IMR-90 (cell line): ENCODE data around the gene CD19. TPM values are rescaled to one million over a fixed set of nuclear protein-coding genes. Genes with fewer than 3 reads are reported as not detected.

Source experiments
- ATAC-seq: fragments of 200-7000 bp; cut with Tn5 transposase; 2 replicates; pipeline ENCODE4 v1.9.1; 2020; ENCODE audit warnings: low read depth, mild to moderate bottlenecking, moderate library complexity
- BruUV-seq: library from RNA; stranded (reverse); fragments of 400-500 nt; replicated peaks from 2 replicates; lab custom pipeline; 2021; lab: Mats Ljungman, UMichigan
- CTCF ChIA-PET: fragments of 300-600 bp; formaldehyde crosslinking; extraction: SDS; loops from one replicate; lab custom pipeline; 2021; ENCODE audit warnings: antibody characterized with exemption; lab: Yijun Ruan, JAX
- POLR2A ChIA-PET: fragments of 300-600 bp; sonication (Branson Sonifier 250); formaldehyde crosslinking; loops from one replicate; lab custom pipeline; 2022; ENCODE audit warnings: antibody characterized with exemption; ENCODE audit not compliant: unreplicated experiment; lab: Charles Lee
- DNase-seq: peaks from one replicate; pipeline ENCODE4 v3.0.0; 2013
- H2AFZ ChIP-seq: replicated peaks from 2 replicates; pipeline ENCODE3; 2013; ENCODE audit warnings: low read length, mild to moderate bottlenecking; ENCODE audit not compliant: poor library complexity
- H2AK5ac ChIP-seq: 2 replicates; pipeline ENCODE4 v1.6.1; 2013; ENCODE audit warnings: low read depth, low read length, inconsistent platforms
- H2AK9ac ChIP-seq: replicated peaks from 2 replicates; pipeline ENCODE3; 2013; ENCODE audit warnings: mild to moderate bottlenecking, low read depth, low read length, moderate library complexity; ENCODE audit not compliant: poor library complexity
- H2BK120ac ChIP-seq: 2 replicates; pipeline ENCODE4 v1.6.1; 2013; ENCODE audit warnings: low read depth, low read length, inconsistent platforms
- H2BK15ac ChIP-seq: 3 replicates; pipeline ENCODE4 v1.6.1; 2013; ENCODE audit warnings: low read depth, low read length, inconsistent platforms
- H2BK20ac ChIP-seq: 2 replicates; pipeline ENCODE4 v1.6.1; 2013; ENCODE audit warnings: low read depth, mild to moderate bottlenecking, inconsistent platforms, low read length, moderate library complexity
- H2BK5ac ChIP-seq: 2 replicates; pipeline ENCODE4 v1.6.1; 2013; ENCODE audit warnings: mild to moderate bottlenecking, low read depth, low read length, inconsistent platforms; ENCODE audit not compliant: poor library complexity, severe bottlenecking
- H3K14ac ChIP-seq: replicated peaks from 2 replicates; pipeline ENCODE4 v1.6.1; 2013; ENCODE audit warnings: low read depth, low read length, inconsistent platforms
- H3K18ac ChIP-seq: 2 replicates; pipeline ENCODE4 v1.6.1; 2013; ENCODE audit warnings: low read depth, low read length, control low read depth
- H3K23ac ChIP-seq: 2 replicates; pipeline ENCODE4 v1.6.1; 2013; ENCODE audit warnings: low read depth, low read length, inconsistent platforms
- H3K27ac ChIP-seq: 2 replicates; pipeline ENCODE4 v1.5.1; 2013; ENCODE audit warnings: mild to moderate bottlenecking, control low read depth, low read length; ENCODE audit not compliant: insufficient read depth
- H3K27me3 ChIP-seq: 2 replicates; pipeline ENCODE4 v1.6.1; 2013; ENCODE audit warnings: low read length; ENCODE audit not compliant: control insufficient read depth, insufficient read depth
- H3K36me3 ChIP-seq: 2 replicates; pipeline ENCODE4 v1.6.1; 2013; ENCODE audit warnings: low read length, mixed read lengths; ENCODE audit not compliant: control insufficient read depth, insufficient read depth
- H3K4ac ChIP-seq: 2 replicates; pipeline ENCODE4 v1.6.1; 2013; ENCODE audit warnings: low read depth, low read length, inconsistent platforms
- H3K4me1 ChIP-seq: 2 replicates; pipeline ENCODE4 v1.6.1; 2013; ENCODE audit warnings: low read length, mixed read lengths; ENCODE audit not compliant: control insufficient read depth, insufficient read depth
- H3K4me2 ChIP-seq: 2 replicates; pipeline ENCODE4 v1.6.1; 2013; ENCODE audit warnings: low read depth, mild to moderate bottlenecking, control low read depth, low read length, moderate library complexity
- H3K4me3 ChIP-seq: 2 replicates; pipeline ENCODE4 v1.5.1; 2013; ENCODE audit warnings: low read depth, mild to moderate bottlenecking, control low read depth, low read length, moderate library complexity; ENCODE audit not compliant: insufficient read depth
- H3K56ac ChIP-seq: 2 replicates; pipeline ENCODE4 v1.6.1; 2013; ENCODE audit warnings: low read length, inconsistent platforms; ENCODE audit not compliant: insufficient read depth; ENCODE audit errors: extremely low read depth
- H3K79me1 ChIP-seq, 2 experiments: 2 replicates each; pipeline ENCODE4 v1.6.1; 2013; ENCODE audit warnings: low read length in 2 of 2, inconsistent platforms in 1 of 2, low read depth in 1 of 2
- H3K9ac ChIP-seq: 2 replicates; pipeline ENCODE4 v1.6.1; 2013; ENCODE audit warnings: low read depth, low read length, control low read depth
- H3K9me1 ChIP-seq: 2 replicates; pipeline ENCODE4 v1.6.1; 2013; ENCODE audit warnings: low read length, inconsistent platforms; ENCODE audit not compliant: insufficient read depth
- H3K9me3 ChIP-seq: 2 replicates; pipeline ENCODE4 v1.6.1; 2013; ENCODE audit warnings: low read length; ENCODE audit not compliant: control insufficient read depth, insufficient read depth
- H4K20me1 ChIP-seq: 2 replicates; pipeline ENCODE4 v1.6.1; 2013; ENCODE audit warnings: low read length, inconsistent platforms; ENCODE audit not compliant: insufficient read depth
- H4K5ac ChIP-seq: 2 replicates; pipeline ENCODE4 v1.6.1; 2013; ENCODE audit warnings: mild to moderate bottlenecking, low read depth, low read length, control low read depth
- H4K8ac ChIP-seq, 2 experiments: 2 replicates each; pipeline ENCODE4 v1.6.1; 2013; ENCODE audit warnings: low read depth in 2 of 2, low read length in 2 of 2, control low read depth in 1 of 2, inconsistent platforms in 1 of 2
- H4K91ac ChIP-seq: 2 replicates; pipeline ENCODE4 v1.6.1; 2013; ENCODE audit warnings: low read depth, low read length, inconsistent platforms; ENCODE audit not compliant: insufficient read depth
- BHLHE40 ChIP-seq: fragments of 150-350 bp; IDR thresholded peaks from 2 replicates; pipeline ENCODE4 v1.6.1; 2016; ENCODE audit warnings: mild to moderate bottlenecking, low read depth, low read length
- CEBPB ChIP-seq: IDR thresholded peaks from 2 replicates; pipeline ENCODE4 v1.6.1; 2012; ENCODE audit warnings: low read depth, low read length, improper control_type of control experiment
- CHD1 ChIP-seq: IDR thresholded peaks from 2 replicates; pipeline ENCODE4 v1.6.1; 2012; ENCODE audit warnings: low read depth, low read length, improper control_type of control experiment
- CTCF ChIP-seq: conservative IDR thresholded peaks from 2 replicates; pipeline ENCODE4 v1.5.1; 2012; ENCODE audit warnings: mild to moderate bottlenecking, low read depth, low read length, improper control_type of control experiment
- ELK1 ChIP-seq: fragments of 150-350 bp; IDR thresholded peaks from 2 replicates; pipeline ENCODE4 v1.6.1; 2016; ENCODE audit warnings: low read depth, mild to moderate bottlenecking, low read length, moderate library complexity, borderline replicate concordance
- FOS ChIP-seq: fragments of 150-350 bp; IDR thresholded peaks from 2 replicates; pipeline ENCODE4 v1.6.1; 2016; ENCODE audit warnings: low read depth, low read length
- MAFK ChIP-seq: IDR thresholded peaks from 2 replicates; pipeline ENCODE4 v1.6.1; 2012; ENCODE audit warnings: low read depth, low read length, improper control_type of control experiment
- MAZ ChIP-seq: IDR thresholded peaks from 2 replicates; pipeline ENCODE4 v1.6.1; 2012; ENCODE audit warnings: low read depth, mild to moderate bottlenecking, low read length, improper control_type of control experiment, moderate library complexity, borderline replicate concordance
- MXI1 ChIP-seq: IDR thresholded peaks from 2 replicates; pipeline ENCODE4 v1.6.1; 2012; ENCODE audit warnings: low read depth, mild to moderate bottlenecking, low read length, moderate library complexity, borderline replicate concordance
- NFE2L2 ChIP-seq: fragments of 150-350 bp; IDR thresholded peaks from 2 replicates; pipeline ENCODE4 v1.6.1; 2016; ENCODE audit warnings: low read depth, mild to moderate bottlenecking, low read length
- POLR2A ChIP-seq: IDR thresholded peaks from 2 replicates; pipeline ENCODE4 v1.6.1; 2012; ENCODE audit warnings: mild to moderate bottlenecking, low read depth, low read length
- RAD21 ChIP-seq: IDR thresholded peaks from 2 replicates; pipeline ENCODE4 v1.6.1; 2012; ENCODE audit warnings: low read length, improper control_type of control experiment
- RCOR1 ChIP-seq: IDR thresholded peaks from 2 replicates; pipeline ENCODE4 v1.6.1; 2012; ENCODE audit warnings: mild to moderate bottlenecking, low read length, improper control_type of control experiment; ENCODE audit not compliant: insufficient replicate concordance
- RFX5 ChIP-seq: IDR thresholded peaks from 2 replicates; pipeline ENCODE4 v1.8.0; 2012; ENCODE audit warnings: low read depth, mild to moderate bottlenecking, low read length, moderate library complexity
- SMC3 ChIP-seq: fragments of 150-350 bp; IDR thresholded peaks from 2 replicates; pipeline ENCODE4 v1.6.1; 2016; ENCODE audit warnings: low read depth, mild to moderate bottlenecking, antibody characterized with exemption, low read length, moderate library complexity
- USF2 ChIP-seq: fragments of 150-350 bp; IDR thresholded peaks from 2 replicates; pipeline ENCODE4 v1.6.1; 2017; ENCODE audit warnings: mild to moderate bottlenecking, antibody characterized with exemption, low read length, low read depth
- WGBS, 2 experiments: methylation state at CpG; one replicate each; pipeline versions ENCODE4 v1.1.5 to v1.1.7; 2013; ENCODE audit warnings: missing lambda C conversion rate in 2 of 2; ENCODE audit not compliant: insufficient read length in 1 of 2; ENCODE audit errors: extremely low coverage in 2 of 2; 5-methylcytosine and 5-hydroxymethylcytosine counted together
- dilution Hi-C: fragments of 300-500 bp; cut with HindIII; formaldehyde crosslinking; loops from one replicate; pipeline ENCODE4 v1.14.3; 2018; ENCODE audit warnings: low sequenced_read_pairs; ENCODE audit not compliant: unreplicated experiment
- in situ Hi-C: fragments of 300-500 bp; cut with MboI; formaldehyde crosslinking; loops from 3 replicates; pipeline ENCODE4 v1.14.3; 2019; ENCODE audit warnings: low sequenced_read_pairs, inconsistent platforms, mixed read lengths
- intact Hi-C: fragments of 100-400 bp; cut with micrococcal nuclease; formaldehyde crosslinking; loops from 2 replicates; pipeline ENCODE4 v1.10.0; 2022
- polyA plus RNA-seq, 3 experiments: library from polyadenylated mRNA; depleted of rRNA; stranded (reverse); fragments of >200 nt; gene quantifications; 2 replicates each; pipeline ENCODE4 v1.2.3, GENCODE V29; 2012; ENCODE audit warnings: low replicate concordance in 1 of 3
- total RNA-seq: library from RNA; depleted of rRNA; stranded (reverse); fragments of >200 nt; gene quantifications from 2 replicates; pipeline ENCODE4 v1.2.3, GENCODE V29; 2012

CD19 gene
- total and polyA plus RNA-seq, 2 of the 4 experiments (the other 2 are of a cell fraction): not detected

- Histone ChIP-seq H4K20me1 (no peaks in the 10 kb centered on the region), H3K36me3 (no peaks in the 10 kb centered on the region), H3K18ac (no peak overlapping the region), H3K79me1 (no peaks in the 10 kb centered on the region), H2AFZ (no peak overlapping the region), H3K23ac (no peak overlapping the region), H3K27ac (no peak overlapping the region), H2BK5ac (no peak overlapping the region), H2BK15ac (no peak overlapping the region), H3K4me1 (no peaks in the 10 kb centered on the region), H2AK9ac (no peak overlapping the region), H3K14ac (no peak overlapping the region), H2BK20ac (no peak overlapping the region), H2BK120ac (no peak overlapping the region), H3K9me1 (no peaks in the 10 kb centered on the region), H3K27me3 (peaks cover 4% of the 10 kb centered on the region; the same call in 1 of the 2 replicates), H3K9ac (no peak overlapping the region), H3K9me3 (no peaks in the 10 kb centered on the region), H4K8ac (no peak overlapping the region), H3K4me3 (no peak overlapping the region), H4K5ac (no peak overlapping the region), H2AK5ac (no peak overlapping the region), H3K4ac (no peak overlapping the region), H3K56ac (no peak overlapping the region), H3K4me2 (no peak overlapping the region), H4K91ac (no peak overlapping the region)
- intact Hi-C loops: no loop called here
- no CpG with 5 or more reads among the region's 7 CpGs for WGBS, 2 experiments
- in situ Hi-C loops: no loop called here
- no TSS peak for BruUV-seq
- no peak for TF ChIP-seq RFX5
- TF ChIP-seq CTCF: no peak
- TF ChIP-seq SMC3: no peak
- no peak for TF ChIP-seq RCOR1
- no peak for TF ChIP-seq FOS
- TF ChIP-seq CHD1: no peak
- no peak for TF ChIP-seq BHLHE40
- no peak for TF ChIP-seq MAZ
- no peak for TF ChIP-seq CEBPB
- no peak for TF ChIP-seq USF2
- TF ChIP-seq MAFK: no peak
- no peak for TF ChIP-seq RAD21
- TF ChIP-seq MXI1: no peak
- TF ChIP-seq NFE2L2: no peak
- no peak for TF ChIP-seq ELK1
- TF ChIP-seq POLR2A: no peak
- CTCF ChIA-PET: no interaction called here
- POLR2A ChIA-PET: no interaction called here
- dilution Hi-C loops: no loop called here
- ATAC-seq (no peak), DNase-seq (no peak)
These were observed 7.0 kb downstream of the CD19 start for GRCh38 chr16:28938721-28939120.
